ENCODE results near the gene TCAP. TPM values are rescaled to one million over a fixed set of nuclear protein-coding genes. Genes with fewer than 3 reads are reported as not detected.
A peak's percentile ranks its signal among the peaks of the same experiment; 100 is the strongest.

Gene TCAP
- total RNA-seq, 3 donors from 2014 or later (not counting 1 experiment from before 2014, with no cell fraction given), result 1.3 to 3.8 (median 2.4) TPM

DNA sequence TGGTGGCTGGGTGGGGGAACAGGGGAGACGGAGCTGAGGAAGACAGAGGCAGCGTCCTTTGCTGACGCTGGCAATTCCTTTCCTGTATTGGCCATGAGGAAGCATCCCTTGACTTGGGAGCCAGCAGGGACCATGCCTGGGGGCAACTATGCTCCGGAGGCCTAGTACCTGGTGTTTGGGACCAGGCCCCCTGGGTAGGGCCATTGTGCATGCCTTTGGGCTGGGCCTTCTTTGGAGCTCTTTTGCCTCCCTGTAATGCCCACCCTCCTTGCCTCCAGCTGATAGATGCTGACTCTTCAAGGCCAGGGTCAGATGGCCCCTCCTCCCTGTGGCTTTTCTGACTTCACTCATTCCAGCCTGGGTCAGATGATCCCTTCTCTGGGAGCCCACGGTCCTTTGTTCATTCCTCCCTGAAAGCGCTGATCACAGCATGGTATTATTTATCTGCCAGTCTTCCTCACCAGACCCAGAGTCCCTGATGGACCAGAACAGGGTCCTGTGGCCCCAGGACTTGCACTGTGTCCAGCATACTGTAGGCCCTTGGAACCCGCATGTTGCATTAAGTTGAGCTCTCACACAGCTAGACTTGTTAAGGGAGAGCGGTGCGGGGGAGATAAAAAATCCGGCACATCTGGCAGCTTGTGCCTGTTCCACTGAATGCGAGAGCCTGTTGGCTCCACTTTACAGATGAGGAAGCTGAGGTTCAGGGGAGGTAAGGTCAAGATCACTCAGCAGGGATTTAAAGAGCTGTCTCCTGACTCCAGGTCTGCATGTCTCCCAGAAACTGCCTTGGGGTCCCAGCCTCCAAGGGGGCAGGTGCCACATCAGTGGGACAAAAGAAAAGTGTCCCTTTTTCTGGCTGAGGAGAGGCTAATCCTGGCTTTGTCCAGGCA lies 25.3 kb upstream of the TCAP start:
- H3K27ac Mint-ChIP-seq, result peak overlapping the region; percentile 74 to 86
- peaks cover 83% of the 10 kb centered on the region for H3K4me1 ChIP-seq (ENCODE audit: control insufficient read depth, insufficient read depth, low read length)
- WGBS (ENCODE audit: insufficient coverage), result 92% methylated on average over 11 of the region's 11 CpGs
- H3K9me3 Mint-ChIP-seq, result no peaks in the 10 kb centered on the region
- no peaks in the 10 kb centered on the region for H3K36me3 Mint-ChIP-seq
- no peak for ATAC-seq
- TF ChIP-seq, protein P1, sequence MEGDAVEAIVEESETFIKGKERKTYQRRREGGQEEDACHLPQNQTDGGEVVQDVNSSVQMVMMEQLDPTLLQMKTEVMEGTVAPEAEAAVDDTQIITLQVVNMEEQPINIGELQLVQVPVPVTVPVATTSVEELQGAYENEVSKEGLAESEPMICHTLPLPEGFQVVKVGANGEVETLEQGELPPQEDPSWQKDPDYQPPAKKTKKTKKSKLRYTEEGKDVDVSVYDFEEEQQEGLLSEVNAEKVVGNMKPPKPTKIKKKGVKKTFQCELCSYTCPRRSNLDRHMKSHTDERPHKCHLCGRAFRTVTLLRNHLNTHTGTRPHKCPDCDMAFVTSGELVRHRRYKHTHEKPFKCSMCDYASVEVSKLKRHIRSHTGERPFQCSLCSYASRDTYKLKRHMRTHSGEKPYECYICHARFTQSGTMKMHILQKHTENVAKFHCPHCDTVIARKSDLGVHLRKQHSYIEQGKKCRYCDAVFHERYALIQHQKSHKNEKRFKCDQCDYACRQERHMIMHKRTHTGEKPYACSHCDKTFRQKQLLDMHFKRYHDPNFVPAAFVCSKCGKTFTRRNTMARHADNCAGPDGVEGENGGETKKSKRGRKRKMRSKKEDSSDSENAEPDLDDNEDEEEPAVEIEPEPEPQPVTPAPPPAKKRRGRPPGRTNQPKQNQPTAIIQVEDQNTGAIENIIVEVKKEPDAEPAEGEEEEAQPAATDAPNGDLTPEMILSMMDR (IDR thresholded peaks at IDR 0.05), result no peak
- H3K27me3 ChIP-seq (ENCODE audit: control insufficient read depth, insufficient read depth, low read length), result no peaks in the 10 kb centered on the region
- H3K4me1 Mint-ChIP-seq, result peaks cover 75 to 82% of the 10 kb centered on the region in 2 donors
- intact Hi-C loops (cut with micrococcal nuclease), result loop anchor here (5.0 kb wide), 2 partner anchors 37 to 112 kb away; no protein-coding TSS in a partner anchor
- no peak overlapping the region for H3K4me3 ChIP-seq (ENCODE audit: low read length)
- no peaks in the 10 kb centered on the region for H3K9me3 ChIP-seq (ENCODE audit: control insufficient read depth, insufficient read depth, low read length)
- H3K36me3 ChIP-seq (ENCODE audit: control insufficient read depth, insufficient read depth, low read length), result no peaks in the 10 kb centered on the region
- DNase-seq, result no peak
- H3K27me3 Mint-ChIP-seq (ENCODE audit: low read depth in 2 of 2), result no peaks in the 10 kb centered on the region
- no peak overlapping the region for H3K27ac ChIP-seq (ENCODE audit: low read length)
- H3K4me3 Mint-ChIP-seq, result peak overlapping the region; percentile 55

DNA sequence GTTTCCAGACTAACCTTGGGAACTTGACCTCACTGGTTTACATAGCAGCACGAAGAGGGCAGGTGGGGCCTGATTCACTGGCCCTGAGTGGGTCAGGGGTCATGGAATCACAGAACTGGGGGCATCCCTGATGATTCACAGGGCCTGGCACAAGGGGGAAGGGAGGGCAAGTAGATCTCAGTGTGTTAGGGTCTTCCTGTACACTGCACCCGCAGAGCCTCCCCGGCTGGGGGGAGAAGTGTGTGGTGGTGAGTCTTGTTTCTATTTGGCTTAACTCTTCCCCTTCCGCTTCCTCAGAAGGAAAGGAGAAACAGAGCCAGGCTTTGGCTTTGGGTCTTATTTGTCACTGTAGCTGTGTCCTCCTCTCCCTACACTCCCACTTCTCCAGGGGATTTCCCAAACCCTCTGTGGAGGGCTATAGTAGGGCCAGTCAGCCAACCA lies 24.5 kb upstream of the TCAP start:
- Histone ChIP-seq H3K27ac (ENCODE audit: low read length) (no peak overlapping the region), H3K4me3 (ENCODE audit: low read length) (no peak overlapping the region), H3K9me3 (ENCODE audit: control insufficient read depth, insufficient read depth, low read length) (no peaks in the 10 kb centered on the region), H3K27me3 (ENCODE audit: control insufficient read depth, insufficient read depth, low read length) (no peaks in the 10 kb centered on the region), H3K4me1 (ENCODE audit: control insufficient read depth, insufficient read depth, low read length) (peaks cover 86% of the 10 kb centered on the region), H3K36me3 (ENCODE audit: control insufficient read depth, insufficient read depth, low read length) (no peaks in the 10 kb centered on the region)
- intact Hi-C loops (cut with micrococcal nuclease), result no loop called here
- peak overlapping the region; percentile 54 to 57 for H3K27ac Mint-ChIP-seq
- 23% methylated on average over 3 of the region's 4 CpGs for WGBS (ENCODE audit: insufficient coverage)
- peak overlapping the region; percentile 52 for H3K4me3 Mint-ChIP-seq
- DNase-seq (no peak), ATAC-seq (no peak)
- H3K9me3 Mint-ChIP-seq, result no peaks in the 10 kb centered on the region
- TF ChIP-seq, protein P1 (IDR thresholded peaks at IDR 0.05), result no peak
- peaks cover 83 to 90% of the 10 kb centered on the region in 2 donors for H3K4me1 Mint-ChIP-seq
- H3K36me3 Mint-ChIP-seq, result no peaks in the 10 kb centered on the region
- no peaks in the 10 kb centered on the region for H3K27me3 Mint-ChIP-seq (ENCODE audit: low read depth in 2 of 2)

DNA sequence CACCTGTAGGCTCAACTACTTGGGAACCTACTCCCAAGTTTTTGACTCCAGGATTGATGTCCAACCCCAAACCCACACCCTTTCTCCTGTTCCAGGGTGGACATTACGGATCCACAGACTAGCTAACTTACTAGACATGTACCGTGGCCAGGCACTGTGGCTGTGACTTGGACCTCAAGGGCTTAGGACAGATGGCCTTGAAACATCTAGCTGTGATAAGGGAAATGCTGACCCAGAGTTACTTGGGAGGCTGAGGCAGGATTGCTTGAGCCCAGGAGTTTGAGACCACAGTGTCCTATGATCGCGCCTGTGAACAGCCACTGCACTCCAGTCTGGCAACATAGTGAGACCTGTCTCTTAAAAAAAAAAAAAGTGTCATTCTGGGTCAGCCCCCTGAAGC lies 24.1 kb upstream of the TCAP start:
- no peak overlapping the region for H3K4me3 ChIP-seq (ENCODE audit: low read length)
- WGBS (ENCODE audit: insufficient coverage), result 93% methylated on average over 4 of the region's 4 CpGs
- H3K4me3 Mint-ChIP-seq, result peak overlapping the region; percentile 42
- intact Hi-C loops (cut with micrococcal nuclease), result no loop called here
- H3K27me3 ChIP-seq (ENCODE audit: control insufficient read depth, insufficient read depth, low read length), result no peaks in the 10 kb centered on the region
- H3K4me1 Mint-ChIP-seq, result peaks cover 83 to 92% of the 10 kb centered on the region in 2 donors
- no peak for DNase-seq
- H3K27ac Mint-ChIP-seq, result peak overlapping the region; percentile 54 to 57
- no peaks in the 10 kb centered on the region for H3K9me3 ChIP-seq (ENCODE audit: control insufficient read depth, insufficient read depth, low read length)
- TF ChIP-seq, protein P1 (IDR thresholded peaks at IDR 0.05), result no peak
- no peak overlapping the region for H3K27ac ChIP-seq (ENCODE audit: low read length)
- no peaks in the 10 kb centered on the region for H3K36me3 Mint-ChIP-seq
- ATAC-seq, result no peak
- H3K36me3 ChIP-seq (ENCODE audit: control insufficient read depth, insufficient read depth, low read length), result no peaks in the 10 kb centered on the region
- peaks cover 82% of the 10 kb centered on the region for H3K4me1 ChIP-seq (ENCODE audit: control insufficient read depth, insufficient read depth, low read length)
- no peaks in the 10 kb centered on the region for H3K9me3 Mint-ChIP-seq
- no peaks in the 10 kb centered on the region for H3K27me3 Mint-ChIP-seq (ENCODE audit: low read depth in 2 of 2)

All from natural killer cell (primary cell).